ENCODE data around the gene XPO6.

XPO6 gene

DNA sequence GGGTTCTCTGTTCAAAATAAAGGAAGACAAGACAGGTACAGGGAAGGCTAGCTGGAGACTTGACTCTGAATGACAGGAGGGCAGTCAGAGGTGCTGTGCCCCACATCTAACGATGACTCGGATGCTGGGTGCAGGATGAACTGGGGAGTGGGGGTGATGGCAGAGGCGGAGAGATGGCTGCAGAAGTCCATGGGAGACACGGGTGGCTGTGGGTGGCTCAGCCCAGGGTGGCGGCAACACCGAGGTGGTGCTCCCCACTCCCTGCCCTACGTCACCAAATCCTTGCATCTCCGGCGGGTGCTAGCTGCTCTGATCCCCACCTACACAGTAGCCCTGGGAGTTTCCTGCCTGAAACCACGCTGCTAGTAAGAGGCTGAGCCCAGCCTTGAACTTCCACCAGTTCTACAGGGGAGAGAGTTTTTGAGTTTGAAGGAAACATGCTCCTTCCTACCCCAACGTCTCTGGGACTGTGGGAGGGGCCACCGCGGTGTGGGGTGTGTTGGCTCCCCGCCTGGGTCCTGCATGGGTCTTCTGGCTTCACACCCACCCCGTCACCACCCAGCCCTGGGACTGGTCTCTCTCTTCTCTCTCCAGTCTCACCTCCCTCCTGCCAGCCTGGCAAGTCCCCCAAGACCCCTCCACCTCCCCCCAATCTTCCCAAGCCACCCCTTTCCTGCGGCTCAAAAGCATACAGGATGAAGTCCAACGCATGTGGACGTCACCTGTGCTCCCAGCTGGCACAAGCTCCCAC, 152.8 kb downstream of the XPO6 start:
- DNase-seq = no peak

DNA sequence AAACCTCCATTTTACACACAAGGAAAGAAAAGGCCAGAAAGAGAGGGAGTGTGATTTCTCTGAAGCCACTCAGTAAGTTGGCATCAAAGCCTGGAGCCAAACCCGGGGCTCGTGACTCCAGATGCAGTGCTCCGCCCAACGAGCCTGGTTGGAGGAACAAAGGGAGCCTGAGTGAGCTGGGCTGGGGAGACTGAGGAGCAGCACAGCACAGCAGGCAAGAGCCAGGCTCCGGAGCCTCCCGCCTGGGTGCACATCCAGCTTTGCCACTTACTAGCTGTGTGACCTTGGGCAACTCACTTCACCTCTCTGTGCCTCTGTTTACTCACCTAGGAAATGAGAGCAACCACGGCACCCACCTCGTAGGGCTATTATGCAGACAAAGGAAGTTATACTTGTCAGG, 153.8 kb downstream of the XPO6 start:
- no peak for DNase-seq

GRCh38 chr16:28053461-28053860, 158.3 kb downstream of the XPO6 start:
- DNase-seq = no peak

GRCh38 chr16:28052274-28053128, 159.3 kb downstream of the XPO6 start:
- no peak for DNase-seq

DNA sequence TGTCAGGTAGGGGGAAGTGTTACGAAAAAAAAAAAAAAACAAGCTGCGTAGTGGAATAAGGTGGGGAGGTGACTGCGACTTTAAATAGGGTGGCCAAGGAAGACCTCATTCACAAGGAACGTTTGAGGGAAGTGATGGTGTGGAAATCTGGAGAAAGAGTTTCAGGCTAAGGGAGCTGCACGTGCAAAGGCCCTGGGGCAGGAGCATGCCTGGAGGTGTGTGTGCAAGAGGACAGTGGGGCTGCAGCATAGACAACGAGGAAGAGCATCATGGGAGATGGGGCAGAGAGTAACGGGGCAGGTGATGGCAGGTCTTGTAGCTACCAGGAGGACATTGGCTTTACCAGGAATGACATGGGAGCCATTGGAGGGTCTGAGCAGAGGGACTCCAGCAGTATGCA, 160.3 kb downstream of the XPO6 start:
- DNase-seq = no peak

Data from CD4-positive, alpha-beta T cell treated with Interleukin-1 beta for 1 hour (primary cell).